Fibroblast of pulmonary artery (primary cell): ENCODE data around the gene ADH7.
A peak's percentile ranks its signal among the peaks of the same experiment; 100 is the strongest.

ENCODE experiments used
- DNase-seq: peaks from one replicate; pipeline ENCODE4 v3.0.0-alpha.2; 2010; ENCODE audit warnings: low read depth
- H3K4me3 ChIP-seq: replicated peaks from 2 replicates; pipeline ENCODE4 v1.5.1; 2011; ENCODE audit warnings: low read depth, mild to moderate bottlenecking, control low read depth, low read length, moderate library complexity
- CTCF ChIP-seq: IDR thresholded peaks from 2 replicates; pipeline ENCODE4 v1.5.1; 2011; ENCODE audit warnings: mild to moderate bottlenecking, control low read depth, low read length, inconsistent platforms; ENCODE audit errors: missing control alignments

Gene ADH7

GRCh38 chr4:99463566-99463965, 28.4 kb upstream of the ADH7 start:
- no peak overlapping the region for H3K4me3 ChIP-seq
- no peak for DNase-seq
- TF ChIP-seq CTCF, result no peak

GRCh38 chr4:99462875-99463464, 27.8 kb upstream of the ADH7 start:
- H3K4me3 ChIP-seq, result no peak overlapping the region
- DNase-seq, result peak; percentile 85
- peak; percentile 86 for TF ChIP-seq CTCF

GRCh38 chr4:99461623-99462401, 26.7 kb upstream of the ADH7 start:
- no peak for TF ChIP-seq CTCF
- no peak for DNase-seq
- H3K4me3 ChIP-seq, result no peak overlapping the region

GRCh38 chr4:99459546-99460042, 24.5 kb upstream of the ADH7 start:
- no peak for TF ChIP-seq CTCF
- H3K4me3 ChIP-seq, result no peak overlapping the region
- DNase-seq, result no peak

GRCh38 chr4:99458911-99459447, 23.8 kb upstream of the ADH7 start:
- peak; percentile 12 for DNase-seq
- no peak overlapping the region for H3K4me3 ChIP-seq
- TF ChIP-seq CTCF, result no peak

- no peak for TF ChIP-seq CTCF
- H3K4me3 ChIP-seq, result no peak overlapping the region
- DNase-seq, result no peak
Observed at GRCh38 chr4:99457676-99458075, 22.5 kb upstream of the ADH7 start.
